OCI-LY3 (cell line): ENCODE data around the gene SIRPB1.

ENCODE experiments used
- EZH2phosphoT487 ChIP-seq: fragments of 200-600 bp; shearing (Covaris generic); IDR thresholded peaks from 2 replicates; pipeline ENCODE4 v1.6.1; 2018; ENCODE audit warnings: antibody characterized with exemption, mixed run types, low read depth
- TF ChIP-seq, protein P1 (sequence below): fragments of 200-600, 300-600 bp; sonication (generic); IDR thresholded peaks from 2 replicates; pipeline ENCODE4 v1.5.1; 2014; ENCODE audit warnings: antibody characterized with exemption, low read length, low read depth

DNA sequence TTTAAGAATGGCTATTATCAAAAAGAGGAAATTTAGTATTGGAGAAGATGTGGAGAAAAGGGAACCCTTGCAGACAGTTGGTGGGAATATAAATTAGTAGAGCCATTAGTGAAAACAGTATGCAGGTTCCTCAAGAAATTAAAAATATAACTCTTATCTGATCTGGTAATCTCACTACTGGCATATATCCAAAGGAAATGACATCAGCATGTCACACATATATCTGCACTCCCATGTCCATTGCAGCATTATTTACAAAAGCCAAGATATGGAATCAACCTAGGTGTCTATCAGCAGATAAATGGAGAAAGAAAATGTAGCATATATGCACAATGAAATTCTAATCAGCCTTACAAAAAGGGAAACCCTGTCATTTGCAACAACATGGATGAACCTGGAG lies 35.2 kb upstream of the SIRPB1 start:
- TF ChIP-seq, protein P1, sequence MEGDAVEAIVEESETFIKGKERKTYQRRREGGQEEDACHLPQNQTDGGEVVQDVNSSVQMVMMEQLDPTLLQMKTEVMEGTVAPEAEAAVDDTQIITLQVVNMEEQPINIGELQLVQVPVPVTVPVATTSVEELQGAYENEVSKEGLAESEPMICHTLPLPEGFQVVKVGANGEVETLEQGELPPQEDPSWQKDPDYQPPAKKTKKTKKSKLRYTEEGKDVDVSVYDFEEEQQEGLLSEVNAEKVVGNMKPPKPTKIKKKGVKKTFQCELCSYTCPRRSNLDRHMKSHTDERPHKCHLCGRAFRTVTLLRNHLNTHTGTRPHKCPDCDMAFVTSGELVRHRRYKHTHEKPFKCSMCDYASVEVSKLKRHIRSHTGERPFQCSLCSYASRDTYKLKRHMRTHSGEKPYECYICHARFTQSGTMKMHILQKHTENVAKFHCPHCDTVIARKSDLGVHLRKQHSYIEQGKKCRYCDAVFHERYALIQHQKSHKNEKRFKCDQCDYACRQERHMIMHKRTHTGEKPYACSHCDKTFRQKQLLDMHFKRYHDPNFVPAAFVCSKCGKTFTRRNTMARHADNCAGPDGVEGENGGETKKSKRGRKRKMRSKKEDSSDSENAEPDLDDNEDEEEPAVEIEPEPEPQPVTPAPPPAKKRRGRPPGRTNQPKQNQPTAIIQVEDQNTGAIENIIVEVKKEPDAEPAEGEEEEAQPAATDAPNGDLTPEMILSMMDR, result no peak
- TF ChIP-seq EZH2phosphoT487, result no peak
